Mesenteric fat pad (tissue), 1 donor: Measurements from ENCODE around the gene PPP3CA. TPM values are rescaled to one million over a fixed set of nuclear protein-coding genes. Genes with fewer than 3 reads are reported as not detected.
"Not testable (repeated sequence)": the region's sequence is repeated elsewhere in the genome, so short reads cannot be mapped to it uniquely, and the experiment has no call there.

Experiments used
- DNase-seq: peaks from one replicate; pipeline ENCODE4 v3.0.0-alpha.2; 2020; ENCODE audit warnings: low spot score
- total RNA-seq: library from RNA; stranded (reverse); fragmentation: NEBNext Ultra II Directional; extraction: Animal tissue kit (Norgen Biotek cat#: 25700); gene quantifications from one replicate; pipeline ENCODE4 v1.2.1, GENCODE V29; 2021
- donor health status: DM: yes; HTN: yes; CAD: no.

The PPP3CA gene
- total RNA-seq, 1 donor from 2014 or later: 50.2 TPM

DNA sequence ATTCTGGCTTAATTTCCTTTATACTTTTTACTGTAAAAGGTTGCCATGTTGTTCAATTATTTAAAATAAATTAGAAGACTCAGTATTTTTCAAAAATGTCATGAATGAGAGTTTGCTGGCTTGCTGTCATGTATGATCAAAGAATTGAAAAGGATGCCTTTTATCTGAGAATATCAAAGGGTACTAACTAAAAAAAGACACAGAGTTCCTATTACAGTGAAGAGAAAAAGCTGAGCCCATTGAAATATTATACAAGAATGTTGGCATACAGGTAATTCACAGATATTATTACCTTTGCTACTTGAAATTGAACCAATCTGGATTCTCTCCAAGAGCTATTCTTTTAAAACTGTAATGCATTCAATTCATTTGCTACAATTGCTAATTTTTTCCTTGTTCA lies 200.0 kb downstream of the PPP3CA start:
- no peak for DNase-seq

DNA sequence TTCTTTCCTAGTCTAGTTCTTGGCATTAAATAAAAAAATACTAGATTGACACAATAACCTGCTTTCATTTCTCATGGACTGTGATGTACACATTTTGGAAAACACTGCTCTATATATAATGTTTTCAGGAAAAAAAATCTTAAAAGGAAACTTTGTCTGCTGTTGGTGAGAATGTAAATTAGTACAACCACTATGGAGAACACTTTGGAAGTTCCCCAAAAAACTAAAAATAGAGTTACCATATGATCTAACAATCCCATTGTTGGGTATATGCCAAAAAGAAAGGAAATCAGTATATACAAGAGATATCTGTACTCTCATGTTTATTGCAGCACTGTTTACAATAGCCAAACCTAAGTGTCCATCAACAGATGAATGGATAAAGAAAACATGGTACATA lies 202.3 kb downstream of the PPP3CA start:
- DNase-seq: no peak

DNA sequence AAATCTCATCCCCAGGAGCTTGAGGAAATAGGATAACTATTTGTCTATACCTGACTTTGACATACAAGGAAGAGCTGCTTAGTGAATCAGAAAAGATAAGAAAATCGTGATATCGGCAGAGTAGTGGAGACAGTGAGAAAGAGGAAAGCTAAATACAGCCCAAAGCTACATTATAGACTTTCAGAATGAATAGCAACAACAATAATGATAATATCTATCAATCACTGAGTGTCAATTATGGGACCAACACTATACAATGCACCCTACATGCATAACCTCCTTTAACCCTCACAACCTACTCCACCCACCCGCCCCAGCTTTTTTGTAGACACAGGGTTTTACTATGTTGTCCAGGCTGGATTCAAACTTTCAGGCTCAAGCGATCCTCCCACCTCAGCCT lies 205.1 kb downstream of the PPP3CA start:
- no peak for DNase-seq

DNA sequence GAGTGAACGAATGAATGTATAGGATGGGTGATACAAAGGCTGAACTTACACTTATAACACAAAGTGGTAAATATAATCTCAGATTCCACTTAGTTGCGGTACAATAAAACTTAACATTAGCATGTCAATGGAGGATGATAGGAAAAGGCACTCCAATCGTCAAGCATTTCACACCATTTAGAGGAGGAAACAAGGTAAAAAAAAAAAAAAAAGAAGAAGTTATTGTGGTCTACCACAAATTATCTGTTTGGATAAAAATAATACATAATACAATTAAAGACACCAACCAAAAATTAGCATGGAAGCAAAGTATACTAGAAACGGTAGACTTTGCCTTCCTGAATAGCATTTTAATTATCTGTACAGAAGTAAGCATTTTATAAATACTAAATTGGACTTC lies 205.5 kb downstream of the PPP3CA start:
- DNase-seq: no peak

DNA sequence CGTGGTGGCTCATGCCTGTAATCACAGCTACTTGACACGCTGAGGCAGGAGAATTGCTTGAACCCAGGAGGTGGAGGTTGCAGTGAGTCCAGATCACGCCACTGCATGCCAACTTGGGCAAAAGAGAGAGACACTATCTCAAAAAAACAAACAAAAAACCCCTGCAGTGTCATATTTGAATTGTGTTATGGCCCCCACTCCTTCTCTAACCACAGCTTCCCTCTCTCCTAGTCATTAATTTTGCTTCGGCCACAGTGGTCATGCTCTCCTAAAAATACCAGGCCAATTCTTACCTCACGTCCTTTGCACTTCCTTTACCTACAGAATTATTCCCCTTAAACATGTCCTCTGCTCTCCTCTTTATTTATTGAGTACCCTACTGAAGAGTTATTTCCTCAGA lies 206.1 kb downstream of the PPP3CA start:
- DNase-seq: no peak

DNA sequence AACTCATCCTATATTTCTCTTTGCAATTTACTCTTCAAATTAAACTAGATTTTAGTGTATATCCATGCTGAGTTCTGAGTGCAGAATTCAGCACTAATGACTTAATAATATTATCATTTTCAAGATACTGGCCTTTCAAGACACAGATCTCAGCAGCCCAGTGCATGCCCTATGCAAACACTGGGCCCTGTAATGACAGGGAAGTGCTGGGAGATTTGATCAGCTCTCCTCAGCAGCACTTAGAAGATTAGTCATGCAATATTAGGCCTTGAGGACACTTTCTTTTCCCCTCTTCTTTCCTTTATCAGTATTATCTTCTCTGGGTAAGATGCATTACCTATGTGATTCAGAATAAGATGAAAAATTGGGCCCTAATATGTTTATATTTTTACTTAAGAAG lies 207.1 kb downstream of the PPP3CA start:
- DNase-seq: no peak

DNA sequence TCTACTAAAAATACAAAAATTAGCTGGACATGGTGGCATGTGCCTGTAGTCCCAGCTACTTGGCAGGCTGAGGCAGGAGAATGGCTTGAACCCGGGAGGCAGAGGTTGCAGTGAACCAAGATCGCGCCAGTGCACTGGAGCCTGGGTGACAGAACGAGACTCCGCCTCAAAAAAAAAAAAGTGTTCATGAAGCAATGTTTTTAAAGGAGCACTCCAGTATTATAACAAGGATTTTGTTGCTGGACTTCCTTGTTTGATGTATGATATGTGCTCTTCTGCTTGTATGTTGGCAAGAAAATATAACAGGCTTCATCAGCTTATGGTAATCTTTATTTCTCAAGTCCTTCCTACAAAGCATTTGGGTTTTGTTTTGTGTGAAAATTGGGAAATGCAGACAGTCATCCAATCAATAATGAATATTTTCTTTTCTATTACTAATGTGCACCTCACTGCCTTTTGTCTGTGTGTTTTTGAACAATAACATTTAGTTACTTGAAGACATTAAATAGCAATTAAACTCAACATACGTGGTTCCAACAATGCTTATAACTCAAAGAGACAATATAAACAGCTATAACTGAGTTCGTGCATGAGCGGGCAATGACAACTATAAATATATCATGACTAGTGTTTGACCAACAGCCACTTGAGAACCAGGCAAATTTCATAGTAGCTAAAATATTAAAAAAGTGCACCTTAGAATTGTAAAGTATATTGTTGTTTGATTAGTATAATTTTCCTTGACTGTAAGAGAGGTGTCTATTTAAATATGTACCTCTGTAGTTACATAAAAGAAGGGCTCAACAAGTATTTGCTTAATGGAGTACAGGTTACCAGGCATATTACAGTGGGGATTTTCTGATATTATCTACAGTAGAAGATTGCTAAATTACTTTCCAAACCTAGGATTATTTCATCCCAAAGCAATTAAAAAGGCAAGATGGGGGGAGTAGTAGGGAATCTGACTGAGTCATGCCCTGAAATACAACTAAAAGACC lies 210.7 kb downstream of the PPP3CA start:
- DNase-seq: no peak

DNA sequence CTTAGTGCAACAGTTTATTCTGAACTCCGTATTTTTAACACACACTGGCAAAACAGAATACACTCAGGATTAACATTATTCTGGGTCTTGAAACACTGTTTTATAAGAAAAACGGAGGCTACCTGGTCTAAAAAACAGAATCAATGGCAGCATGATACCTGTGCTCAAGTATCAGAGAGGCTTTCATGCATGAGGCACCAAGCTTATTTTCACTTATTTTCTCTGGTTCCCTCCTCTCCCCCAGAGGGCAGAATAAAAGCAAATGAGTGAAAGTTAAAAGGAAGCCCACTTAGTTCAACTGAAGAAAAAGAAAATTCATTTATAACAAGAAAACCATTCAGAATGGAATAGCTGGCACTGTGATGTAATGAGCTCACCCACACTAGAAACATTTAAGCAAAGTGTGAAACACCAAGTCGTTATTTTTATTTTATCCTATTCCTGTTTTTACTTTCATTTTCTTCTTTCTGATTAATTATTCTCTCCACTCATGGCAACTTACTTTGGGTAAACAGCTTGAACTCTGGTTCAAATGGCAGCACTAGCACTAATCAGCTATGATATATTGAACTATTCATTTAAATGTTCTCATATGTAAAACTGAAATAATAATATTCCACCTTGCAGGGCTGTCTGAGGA lies 211.8 kb downstream of the PPP3CA start:
- DNase-seq: no peak

DNA sequence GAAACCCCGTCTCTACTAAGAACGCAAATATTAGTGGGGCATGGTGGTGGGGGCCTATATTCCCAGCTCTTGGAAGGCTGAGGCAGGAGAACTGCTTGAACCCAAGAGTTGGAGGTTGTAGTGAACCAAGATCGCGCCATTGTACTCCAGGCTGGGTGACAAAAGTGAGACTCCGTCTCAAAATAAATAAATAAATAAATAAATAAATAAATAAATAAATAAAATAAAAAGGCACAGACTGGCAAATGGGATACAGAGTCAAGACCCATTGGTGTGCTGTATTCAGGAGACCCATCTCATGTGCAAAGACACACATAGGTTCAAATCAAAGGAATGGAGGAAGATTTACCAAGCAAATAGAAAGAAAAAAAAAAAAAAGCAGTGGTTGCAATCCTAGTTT lies 216.3 kb downstream of the PPP3CA start:
- DNase-seq: not testable (repeated sequence)

DNA sequence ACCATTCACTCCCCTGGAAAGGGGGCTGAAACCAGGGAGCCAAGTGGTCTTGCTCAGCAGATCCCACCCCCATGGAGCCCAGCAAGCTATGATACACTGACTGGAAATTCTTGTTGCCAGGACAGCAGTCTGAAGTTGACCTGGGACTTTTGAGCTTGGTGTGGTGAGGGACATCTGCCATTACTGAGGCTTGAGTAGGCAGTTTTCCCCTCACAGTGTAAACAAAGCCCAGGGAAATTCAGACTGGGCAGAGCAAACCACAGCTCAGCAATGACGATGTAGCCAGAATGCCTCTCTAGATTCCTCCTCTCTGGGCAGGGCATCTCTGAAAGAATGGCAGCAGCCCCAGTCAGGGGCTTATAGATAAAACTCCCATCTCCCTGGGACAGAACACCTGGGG lies 218.4 kb downstream of the PPP3CA start:
- DNase-seq: not testable (repeated sequence)

DNA sequence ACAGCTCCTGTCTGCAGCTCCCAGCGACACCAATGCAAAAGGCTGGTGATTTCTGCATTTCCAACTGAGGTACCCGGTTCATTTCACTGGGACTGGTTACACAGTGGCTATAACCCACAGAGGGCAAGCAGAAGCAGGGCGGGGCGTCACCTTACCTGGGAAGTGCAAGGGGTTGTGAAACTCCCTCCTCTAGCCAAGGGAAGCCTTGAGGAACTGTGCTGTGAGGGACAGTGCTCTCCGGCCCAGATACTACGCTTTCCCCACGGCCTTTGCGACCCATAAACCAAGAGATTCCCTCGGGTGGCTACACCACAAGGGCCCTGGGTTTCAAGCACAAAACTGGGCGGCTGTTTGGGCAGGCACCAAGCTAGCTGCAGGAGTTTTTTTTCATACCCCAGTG lies 218.9 kb downstream of the PPP3CA start:
- no peak for DNase-seq

DNA sequence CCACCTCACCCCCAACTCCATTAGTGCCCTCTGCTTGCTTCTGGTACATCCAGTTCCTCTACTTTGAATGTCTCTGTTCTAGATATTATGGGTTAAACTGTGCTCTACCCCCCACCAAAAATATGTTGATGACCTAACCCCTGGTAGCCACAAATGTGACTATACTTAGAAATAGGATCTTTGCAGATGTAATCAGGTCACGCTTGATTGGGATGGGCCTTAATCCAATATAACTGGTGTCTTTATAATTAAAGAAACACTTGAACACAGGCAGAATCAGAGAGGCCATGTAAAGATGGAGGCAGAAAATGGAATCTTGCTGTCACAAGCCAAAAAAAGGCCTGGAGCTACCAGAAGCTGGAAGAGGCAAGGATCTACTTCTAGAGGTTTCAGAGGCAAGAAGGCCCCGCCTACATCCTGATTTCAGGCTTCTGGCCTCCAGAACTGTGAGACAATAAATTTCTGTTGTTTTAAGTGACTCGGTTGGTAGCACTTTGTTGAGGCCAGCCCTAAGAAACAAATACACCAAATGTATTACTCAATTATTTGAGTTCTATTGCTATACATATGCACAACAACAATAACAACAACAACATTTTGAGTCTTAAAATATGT lies 220.0 kb downstream of the PPP3CA start:
- no peak for DNase-seq

DNA sequence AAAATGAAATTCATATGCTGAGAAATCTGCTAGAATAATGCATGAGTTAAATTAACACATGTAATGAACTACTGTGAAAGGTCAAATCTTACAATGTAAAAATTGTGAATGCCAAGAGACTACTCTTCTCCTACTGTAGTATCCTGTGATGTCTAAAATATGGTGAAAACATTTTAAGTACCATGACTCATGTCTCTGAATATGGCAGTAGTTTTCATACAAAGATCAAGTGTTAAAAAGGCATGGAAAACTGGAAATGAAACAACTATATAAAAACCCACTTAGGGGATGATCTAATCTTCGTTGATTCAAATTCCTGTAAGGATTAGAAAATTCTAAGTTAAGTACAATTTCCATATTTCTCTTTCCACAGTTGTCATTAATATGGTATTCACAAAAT lies 221.3 kb downstream of the PPP3CA start:
- DNase-seq: no peak

DNA sequence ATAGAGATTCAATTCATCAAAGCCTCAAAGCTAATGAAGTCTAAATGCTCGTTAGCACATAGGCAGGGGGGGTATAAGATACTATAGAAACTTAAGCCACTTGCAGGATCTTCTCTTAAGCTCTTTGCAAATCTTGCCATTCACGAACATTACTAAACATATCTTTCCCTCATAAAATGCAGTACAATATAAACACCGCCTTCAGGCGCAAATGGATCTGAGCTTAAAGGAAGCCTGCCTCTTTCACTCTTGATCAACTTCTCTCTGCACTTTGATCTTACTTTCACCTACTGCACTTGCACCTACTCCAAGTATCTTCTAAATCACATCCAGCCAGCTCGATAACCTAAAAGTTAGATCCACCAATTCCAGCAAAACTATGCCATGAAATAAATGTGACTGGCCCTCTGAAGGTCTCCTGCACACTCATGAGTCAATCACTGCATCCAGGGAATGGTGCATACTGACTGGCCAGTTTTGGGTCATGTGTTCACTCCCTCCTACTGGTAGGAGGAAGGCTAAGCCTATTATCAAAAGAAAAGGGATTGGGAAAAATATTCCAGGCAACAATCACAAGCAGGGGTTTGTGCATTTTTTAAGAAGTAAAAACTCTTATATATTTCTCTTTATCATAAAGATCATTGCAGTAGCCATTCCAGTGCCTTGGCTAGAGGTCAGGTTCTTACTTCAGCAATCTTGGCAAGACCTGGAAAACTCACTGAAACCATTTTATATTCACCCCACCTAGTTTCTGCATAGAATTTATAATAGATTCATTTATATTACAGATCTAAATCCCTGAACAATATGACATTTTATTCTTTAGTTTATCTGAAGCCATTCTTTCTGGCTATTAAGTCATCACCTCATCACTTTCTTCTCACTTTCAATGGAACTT lies 222.0 kb downstream of the PPP3CA start:
- DNase-seq: no peak

DNA sequence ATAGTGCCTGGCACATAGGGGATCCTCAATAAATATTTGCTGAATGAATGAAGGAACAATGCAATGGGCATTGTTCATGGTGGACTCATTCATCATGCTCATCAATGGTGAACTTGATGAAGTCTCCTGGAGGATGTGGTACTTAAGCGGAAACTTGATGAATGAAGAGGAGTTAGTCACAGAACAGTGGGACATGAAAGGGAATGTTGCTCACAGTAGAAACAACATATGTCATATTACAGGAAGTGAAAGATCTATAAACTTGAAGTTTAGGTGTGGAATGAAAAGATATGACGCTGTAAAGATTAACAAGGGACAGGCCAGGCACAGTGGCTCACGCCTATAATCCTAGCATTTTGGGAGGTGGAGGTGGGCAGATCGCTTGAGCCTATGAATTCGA lies 224.1 kb downstream of the PPP3CA start:
- DNase-seq: no peak

DNA sequence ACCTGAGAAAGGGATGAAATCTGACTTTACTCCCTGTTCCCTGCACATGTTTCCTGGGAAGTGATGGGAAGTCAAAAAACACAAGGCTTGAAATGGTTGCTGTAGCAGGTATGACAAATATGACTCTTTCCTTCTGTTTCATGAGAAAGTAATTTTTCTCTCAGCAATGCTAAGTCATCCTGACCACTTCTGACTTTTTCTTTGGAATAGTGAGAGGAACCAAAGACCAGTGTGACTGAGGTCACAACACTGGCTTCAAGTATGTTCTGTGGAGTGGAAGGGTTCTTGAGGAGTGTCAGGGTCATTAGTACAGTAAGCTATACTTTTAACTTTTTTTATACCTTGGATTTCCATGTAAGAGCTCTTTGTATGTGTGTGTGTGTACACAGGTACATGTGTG lies 225.3 kb downstream of the PPP3CA start:
- no peak for DNase-seq

DNA sequence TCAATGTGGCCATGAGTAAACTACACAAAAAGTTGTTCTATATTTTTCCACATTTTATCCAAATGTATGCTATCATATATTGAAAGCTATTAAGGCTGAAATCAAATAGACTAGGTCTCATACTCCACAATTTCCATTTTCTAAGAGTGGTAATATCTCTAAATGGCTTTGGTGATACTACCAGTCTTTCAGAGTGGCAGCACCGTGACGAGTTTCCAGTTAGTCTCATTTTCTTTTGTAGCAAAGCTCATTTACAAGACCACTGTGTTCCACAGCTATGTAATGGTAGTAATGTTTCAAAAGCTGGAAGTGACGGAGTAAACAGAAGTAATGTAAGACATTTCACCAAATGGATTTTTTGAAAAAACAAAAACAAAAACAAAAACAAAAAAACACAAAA lies 228.2 kb downstream of the PPP3CA start:
- DNase-seq: no peak

DNA sequence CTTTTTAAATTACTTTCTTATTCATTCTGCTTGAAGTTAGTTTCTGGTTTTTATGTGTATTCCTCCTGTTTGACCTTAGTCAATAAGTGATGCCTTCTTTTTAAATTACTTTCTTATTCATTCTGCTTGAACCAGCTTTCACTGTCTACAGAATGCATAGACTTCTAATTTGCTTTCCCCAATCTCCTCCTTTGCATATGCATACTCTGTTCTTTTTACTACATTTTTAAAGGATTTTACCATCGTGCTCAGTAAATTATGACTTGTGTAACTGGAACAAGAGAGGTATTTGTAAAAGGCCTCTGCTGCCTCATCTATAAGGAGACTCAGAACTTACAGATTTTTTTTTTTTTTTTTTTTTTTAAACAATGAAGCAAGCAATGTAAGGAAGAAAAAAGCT lies 228.7 kb downstream of the PPP3CA start:
- no peak for DNase-seq

DNA sequence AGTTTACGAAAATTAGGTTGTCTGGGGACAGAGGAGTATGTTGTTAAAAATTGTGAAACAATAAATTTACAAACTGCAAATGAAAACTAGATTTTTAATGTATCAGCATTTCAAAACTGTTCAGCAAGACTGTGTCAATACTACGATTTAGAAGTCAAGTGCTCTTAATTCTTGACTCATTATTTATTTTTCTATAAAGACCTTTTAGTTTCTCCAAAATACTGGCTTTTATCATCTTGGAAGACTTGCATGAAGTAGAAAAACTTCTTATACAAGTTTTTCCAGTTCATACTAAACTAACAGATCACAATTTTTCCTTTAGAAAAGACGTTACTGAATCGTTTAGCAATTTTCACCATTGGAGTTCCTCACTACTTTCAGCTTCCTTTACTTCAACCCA lies 231.4 kb downstream of the PPP3CA start:
- no peak for DNase-seq

DNA sequence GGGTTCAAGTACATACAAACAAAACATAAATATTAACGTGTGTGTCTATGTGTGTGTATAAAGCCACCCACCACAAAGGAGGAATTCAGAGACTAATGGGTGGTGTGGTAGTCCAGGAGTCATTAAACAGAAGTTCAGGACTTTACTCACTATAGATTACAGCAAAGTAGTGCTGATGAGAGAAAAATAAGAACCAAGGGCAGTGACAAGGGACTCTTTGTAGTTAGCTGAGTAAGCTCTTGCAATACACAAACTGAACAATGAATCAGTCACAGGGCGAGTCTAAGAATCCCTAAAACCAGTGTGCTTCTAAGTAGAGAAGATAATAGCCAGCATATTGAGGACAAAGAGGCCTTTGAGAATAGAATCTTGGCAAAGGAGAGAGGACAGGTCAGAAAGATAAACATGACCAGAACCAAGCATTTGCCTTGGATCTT lies 232.4 kb downstream of the PPP3CA start:
- no peak for DNase-seq
